Measurements from ENCODE around the gene MALT1.
"Not testable (repeated sequence)": the region's sequence is repeated elsewhere in the genome, so short reads cannot be mapped to it uniquely, and the experiment has no call there.

MALT1 gene, protein sequence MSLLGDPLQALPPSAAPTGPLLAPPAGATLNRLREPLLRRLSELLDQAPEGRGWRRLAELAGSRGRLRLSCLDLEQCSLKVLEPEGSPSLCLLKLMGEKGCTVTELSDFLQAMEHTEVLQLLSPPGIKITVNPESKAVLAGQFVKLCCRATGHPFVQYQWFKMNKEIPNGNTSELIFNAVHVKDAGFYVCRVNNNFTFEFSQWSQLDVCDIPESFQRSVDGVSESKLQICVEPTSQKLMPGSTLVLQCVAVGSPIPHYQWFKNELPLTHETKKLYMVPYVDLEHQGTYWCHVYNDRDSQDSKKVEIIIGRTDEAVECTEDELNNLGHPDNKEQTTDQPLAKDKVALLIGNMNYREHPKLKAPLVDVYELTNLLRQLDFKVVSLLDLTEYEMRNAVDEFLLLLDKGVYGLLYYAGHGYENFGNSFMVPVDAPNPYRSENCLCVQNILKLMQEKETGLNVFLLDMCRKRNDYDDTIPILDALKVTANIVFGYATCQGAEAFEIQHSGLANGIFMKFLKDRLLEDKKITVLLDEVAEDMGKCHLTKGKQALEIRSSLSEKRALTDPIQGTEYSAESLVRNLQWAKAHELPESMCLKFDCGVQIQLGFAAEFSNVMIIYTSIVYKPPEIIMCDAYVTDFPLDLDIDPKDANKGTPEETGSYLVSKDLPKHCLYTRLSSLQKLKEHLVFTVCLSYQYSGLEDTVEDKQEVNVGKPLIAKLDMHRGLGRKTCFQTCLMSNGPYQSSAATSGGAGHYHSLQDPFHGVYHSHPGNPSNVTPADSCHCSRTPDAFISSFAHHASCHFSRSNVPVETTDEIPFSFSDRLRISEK

DNA sequence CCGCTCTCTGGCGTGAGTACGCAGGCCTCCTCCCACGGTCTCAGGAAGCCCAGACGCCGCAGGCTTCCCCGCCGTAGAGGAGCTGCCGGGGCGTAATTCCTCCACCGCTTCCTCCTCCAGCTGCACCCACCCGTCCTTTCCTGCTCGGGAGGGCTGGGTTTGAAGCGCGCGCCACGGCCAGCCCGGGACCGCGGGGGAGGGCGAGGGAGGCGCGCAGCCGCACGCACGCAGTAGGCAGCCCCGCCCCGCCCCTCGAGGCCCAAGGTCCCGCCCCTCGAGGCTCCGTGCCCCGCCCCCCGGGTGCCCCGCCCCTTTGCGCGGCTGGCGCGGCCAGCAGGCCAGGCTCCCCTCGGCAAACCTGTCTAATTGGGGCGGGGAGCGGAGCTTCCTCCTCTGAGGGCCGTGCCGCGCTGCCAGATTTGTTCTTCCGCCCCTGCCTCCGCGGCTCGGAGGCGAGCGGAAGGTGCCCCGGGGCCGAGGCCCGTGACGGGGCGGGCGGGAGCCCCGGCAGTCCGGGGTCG is at the start of gene MALT1:
Gene MALT1 (plus strand): TSS at position 355 of the 521 bp plus-strand sequence. CDS start 179 bp downstream, outside the sequence.
- DNase-seq (ENCODE audit: low read depth, low spot score) = peak; percentile 52
- H3K27ac ChIP-seq = peak within 1 kb of the TSS; percentile 95

DNA sequence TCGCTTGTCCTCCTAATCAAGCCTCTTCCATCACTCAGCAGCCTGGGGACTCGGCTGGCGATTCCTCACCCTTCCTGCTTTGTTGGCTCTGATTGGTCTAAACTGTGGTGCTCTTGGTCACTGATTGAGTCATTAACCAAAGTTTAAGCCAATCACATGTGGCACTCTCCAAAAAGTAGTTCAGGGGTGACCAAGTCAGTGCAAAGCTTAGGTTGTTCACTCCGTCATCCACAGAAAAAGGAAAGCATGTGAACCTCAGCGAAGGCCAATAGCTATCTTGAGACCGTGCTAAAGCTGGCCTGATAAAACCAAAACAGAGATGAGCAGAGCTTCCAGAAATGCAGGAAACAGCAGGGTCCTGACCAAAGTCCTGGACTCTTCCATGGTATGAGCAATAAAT is 47.3 kb upstream of the MALT1 start:
- no peak overlapping the region for H3K27ac ChIP-seq
- no peak for DNase-seq (ENCODE audit: low read depth, low spot score)

DNA sequence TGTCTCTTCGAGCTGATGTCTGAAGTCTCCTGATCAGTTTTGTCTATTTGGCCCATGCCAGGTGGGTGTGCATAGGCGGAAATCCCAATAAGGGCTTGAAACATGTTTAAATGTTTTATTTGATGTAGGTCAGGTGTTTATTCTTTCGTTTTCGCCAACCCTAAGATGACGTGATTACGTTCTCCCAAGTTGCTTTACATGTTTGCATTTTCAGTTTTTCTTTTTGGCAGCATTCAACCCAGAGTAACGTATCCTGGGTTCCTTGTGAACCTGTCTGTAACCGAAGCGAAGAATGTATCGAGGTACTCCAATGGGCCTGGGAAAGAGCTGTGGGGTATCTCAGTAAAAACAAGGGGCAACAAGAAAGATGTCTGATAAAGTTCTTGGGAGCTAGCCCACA is 45.4 kb upstream of the MALT1 start:
- no peak overlapping the region for H3K27ac ChIP-seq
- no peak for DNase-seq (ENCODE audit: low read depth, low spot score)

DNA sequence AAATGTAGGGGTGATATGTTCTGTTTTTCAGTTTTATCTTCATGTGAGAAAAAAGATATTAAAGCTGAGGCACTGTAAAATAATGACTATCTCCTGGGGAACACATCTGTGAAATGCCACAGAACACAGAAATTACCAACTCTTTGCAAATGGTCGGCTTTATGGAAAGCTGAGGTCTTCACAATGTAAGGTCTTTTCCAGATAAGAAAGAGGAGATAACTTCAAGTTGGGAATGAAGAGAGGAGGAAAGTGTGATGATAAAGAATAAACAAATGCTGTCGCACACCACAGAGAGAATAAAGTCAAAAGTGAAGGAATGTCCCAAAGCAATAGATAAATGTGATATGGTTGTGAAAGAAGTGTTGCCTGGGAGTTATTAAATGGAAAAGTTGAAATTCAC is 41.2 kb upstream of the MALT1 start:
- DNase-seq (ENCODE audit: low read depth, low spot score) = no peak
- no peak overlapping the region for H3K27ac ChIP-seq

DNA sequence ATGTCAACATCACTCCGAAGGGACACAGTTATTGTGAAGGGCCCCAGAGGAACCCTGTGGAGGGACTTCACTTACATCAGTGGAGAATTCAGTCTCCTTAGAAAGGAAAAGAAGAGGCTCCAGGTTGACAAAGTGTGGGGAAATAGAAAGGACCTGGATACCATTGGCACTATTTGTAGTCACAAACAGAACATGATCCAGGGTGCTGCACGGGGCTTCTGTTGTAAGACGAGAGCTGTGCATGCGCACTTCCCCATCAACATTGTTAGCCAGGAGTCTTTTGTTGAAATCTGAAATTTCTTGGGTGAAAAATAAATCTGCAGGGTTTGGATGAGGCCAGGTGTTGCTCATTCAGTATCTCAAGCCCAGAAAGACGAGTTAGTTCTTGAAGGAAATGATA is 40.0 kb upstream of the MALT1 start:
- no peak overlapping the region for H3K27ac ChIP-seq
- DNase-seq (ENCODE audit: low read depth, low spot score) = no peak

DNA sequence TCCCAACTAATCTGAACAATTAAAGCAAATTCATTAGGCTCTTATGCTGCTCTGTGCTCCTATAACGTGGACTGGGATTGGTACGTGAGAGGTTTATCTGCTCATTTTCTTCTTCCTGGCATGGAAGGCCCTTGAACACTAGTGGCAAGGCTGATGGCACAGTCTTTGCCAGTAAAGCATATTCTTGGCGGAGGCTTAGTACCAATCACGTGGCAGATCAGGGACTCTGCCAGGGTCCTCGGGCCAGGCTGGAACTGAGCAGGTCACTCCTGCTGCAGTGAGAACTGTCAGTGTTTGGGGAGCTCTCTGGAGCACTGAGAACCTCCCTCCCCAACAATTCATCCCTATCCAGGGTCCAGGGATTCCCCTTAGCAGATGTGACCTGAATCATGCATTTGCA is 38.7 kb upstream of the MALT1 start:
- no peak for DNase-seq (ENCODE audit: low read depth, low spot score)
- H3K27ac ChIP-seq = no peak overlapping the region

DNA sequence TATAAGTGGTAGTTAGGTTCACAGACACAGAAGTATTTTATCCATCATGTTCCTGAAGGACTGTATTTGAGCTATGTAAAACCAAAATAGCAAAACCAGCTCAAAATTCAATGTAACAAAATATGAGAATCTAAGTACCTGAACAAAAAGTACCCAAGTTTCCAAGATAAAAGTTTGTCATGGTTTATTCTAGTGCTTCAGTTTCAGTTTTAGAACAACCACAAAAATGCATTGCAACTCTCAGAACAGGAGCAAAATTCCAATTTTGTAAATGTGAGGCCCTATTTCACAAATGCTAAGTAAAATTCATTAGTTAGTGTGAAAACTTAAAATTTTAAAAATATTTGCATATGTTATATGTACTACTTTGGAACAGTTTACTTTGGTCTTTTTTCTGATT is 37.4 kb upstream of the MALT1 start:
- no peak for DNase-seq (ENCODE audit: low read depth, low spot score)
- H3K27ac ChIP-seq = no peak overlapping the region

DNA sequence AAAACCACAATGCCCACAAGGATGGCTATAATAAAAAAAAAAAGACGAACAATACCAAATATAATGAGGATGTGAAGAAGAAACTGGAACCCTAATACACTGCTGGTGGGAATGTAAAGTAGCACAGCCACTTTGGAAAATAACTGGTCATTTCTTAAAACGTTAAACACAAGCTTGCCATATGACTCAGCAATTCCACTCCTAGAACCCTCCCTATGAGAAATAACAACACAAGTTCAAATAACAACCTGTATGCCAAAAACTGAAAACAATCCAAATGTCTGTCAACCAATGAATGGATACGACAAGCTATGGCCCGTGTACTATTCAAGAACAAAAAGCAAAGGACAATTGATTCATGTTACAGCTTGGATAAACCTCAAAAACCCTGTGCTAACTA is 35.4 kb upstream of the MALT1 start:
- peak; percentile 58 for DNase-seq (ENCODE audit: low read depth, low spot score)
- H3K27ac ChIP-seq = no peak overlapping the region

DNA sequence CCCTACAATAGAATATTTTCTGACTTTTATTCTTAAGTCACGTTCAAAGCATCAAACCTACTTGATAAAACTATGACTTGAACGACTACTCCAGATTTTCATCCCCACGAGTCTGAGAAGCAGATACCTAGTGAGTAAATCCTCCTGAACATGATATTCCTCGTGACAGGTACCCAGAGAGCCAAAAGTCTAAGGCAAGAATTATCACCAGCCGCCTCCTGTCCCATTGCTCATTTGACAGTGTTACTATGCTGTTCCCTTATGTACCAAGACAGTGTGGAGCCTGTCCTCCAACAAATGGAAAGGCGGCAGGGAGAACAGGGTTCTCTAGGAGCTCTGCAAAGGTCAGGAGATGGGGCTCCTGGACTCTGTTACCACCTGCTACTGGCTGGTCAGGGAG is 34.1 kb upstream of the MALT1 start:
- H3K27ac ChIP-seq = no peak overlapping the region
- DNase-seq (ENCODE audit: low read depth, low spot score) = no peak

DNA sequence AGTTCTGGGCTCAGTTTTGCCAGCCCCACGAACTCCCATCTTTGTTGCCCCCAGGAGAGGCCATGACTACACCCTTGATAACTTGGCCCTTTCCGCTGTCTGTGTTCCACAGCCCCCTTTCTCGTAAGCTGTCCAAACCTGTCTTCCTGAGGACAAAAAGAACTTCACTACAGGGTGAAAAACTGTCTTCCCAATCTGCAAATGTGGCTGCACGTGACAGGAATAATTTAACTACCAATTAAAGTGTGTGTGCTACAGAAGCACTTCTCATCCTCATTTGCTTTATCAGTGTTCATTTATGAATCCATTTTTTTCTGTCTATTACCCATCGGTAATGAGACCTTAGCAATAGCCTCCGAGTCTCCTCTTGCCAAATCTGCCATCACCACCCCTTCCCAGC is 33.3 kb upstream of the MALT1 start:
- H3K27ac ChIP-seq = no peak overlapping the region
- no peak for DNase-seq (ENCODE audit: low read depth, low spot score)

DNA sequence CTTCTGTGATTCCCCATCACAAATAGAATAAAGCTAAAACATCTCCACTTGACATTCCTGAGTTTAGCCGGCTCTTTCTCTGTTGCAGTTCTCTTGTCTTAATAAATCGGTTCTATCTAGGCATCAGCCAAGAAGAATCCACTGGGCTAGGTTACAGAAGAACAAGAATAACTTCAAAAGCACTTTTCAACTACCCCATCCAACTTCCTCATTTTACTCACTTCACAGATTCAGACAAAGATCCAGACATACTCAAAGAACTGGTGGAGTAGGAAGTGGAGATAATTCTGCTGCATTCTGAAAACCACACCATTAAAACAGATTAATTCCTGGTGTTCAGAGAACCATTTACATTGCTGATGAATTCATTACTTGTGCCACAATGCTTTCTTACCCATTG is 32.8 kb upstream of the MALT1 start:
- no peak for DNase-seq (ENCODE audit: low read depth, low spot score)
- no peak overlapping the region for H3K27ac ChIP-seq

DNA sequence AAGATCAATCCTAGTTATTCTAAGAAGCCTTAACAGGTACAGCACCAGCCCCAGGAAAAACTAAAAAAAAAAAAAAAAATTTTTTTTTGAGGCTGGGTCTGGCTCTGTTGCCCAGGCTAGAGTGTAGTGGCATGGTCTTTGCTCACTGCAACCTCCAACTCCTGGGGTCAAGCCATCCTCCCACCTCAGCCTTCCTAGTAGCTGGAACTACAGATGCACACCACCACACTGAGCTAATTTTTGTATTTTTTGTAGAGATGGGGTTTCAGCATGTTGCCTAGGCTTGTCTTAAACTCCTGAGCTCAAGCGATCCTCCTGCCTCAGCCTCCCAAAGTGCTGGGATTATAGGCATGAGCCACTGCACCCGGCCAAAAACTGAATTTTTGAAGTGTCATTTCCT is 32.0 kb upstream of the MALT1 start:
- DNase-seq (ENCODE audit: low read depth, low spot score) = no peak
- H3K27ac ChIP-seq = peak overlapping the region; percentile 50

DNA sequence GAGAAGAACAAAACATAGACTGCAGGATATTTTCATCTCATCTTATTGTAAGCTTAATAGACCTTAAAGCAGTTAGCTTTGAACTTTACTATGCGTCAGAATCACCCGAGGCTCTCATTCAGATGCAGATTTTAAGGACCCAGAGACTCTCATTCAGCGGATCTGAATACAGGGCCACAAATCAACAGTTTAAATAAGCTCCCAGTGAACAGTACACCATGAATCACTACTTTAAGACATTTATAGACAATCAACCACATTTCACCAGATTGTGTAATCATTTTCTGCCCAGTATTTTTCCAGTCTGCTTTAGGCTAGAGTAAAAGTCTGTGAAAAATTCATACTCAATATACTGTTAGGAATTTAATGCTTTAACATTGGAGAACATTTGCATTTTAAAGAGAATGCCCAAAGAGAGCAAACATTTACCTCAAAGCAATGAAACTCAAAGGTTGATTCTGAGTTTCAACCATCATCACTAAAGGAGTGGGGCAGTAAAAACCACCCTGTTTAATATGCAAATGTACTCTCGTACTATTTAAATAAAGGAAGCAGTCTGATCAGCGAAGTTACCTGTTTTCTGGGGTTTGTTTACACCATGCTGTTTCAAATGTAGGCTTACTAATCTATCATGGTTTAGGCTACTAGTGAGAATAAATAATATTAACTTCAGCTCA is 31.4 kb upstream of the MALT1 start:
- peak overlapping the region; percentile 50 for H3K27ac ChIP-seq
- DNase-seq (ENCODE audit: low read depth, low spot score) = peak; percentile 53

DNA sequence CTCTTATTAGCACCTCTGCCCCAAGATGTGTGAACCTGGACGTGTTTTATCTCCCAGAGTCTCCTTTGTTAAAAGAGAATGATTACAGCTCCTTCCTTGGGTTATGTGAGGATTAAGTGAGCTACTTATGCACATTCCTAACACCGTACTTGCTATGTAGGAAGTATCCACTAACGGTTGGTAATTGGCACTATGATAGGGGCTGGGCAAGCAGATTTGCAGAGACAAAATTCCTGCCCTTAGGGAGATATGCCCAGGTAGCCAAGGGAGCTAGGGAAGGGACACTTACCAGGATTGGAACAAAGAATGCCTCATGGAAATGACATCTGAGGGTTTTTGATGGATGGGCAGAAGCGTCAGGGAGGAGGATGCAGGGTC is 30.8 kb upstream of the MALT1 start:
- H3K27ac ChIP-seq = peak overlapping the region; percentile 50
- no peak for DNase-seq (ENCODE audit: low read depth, low spot score)

DNA sequence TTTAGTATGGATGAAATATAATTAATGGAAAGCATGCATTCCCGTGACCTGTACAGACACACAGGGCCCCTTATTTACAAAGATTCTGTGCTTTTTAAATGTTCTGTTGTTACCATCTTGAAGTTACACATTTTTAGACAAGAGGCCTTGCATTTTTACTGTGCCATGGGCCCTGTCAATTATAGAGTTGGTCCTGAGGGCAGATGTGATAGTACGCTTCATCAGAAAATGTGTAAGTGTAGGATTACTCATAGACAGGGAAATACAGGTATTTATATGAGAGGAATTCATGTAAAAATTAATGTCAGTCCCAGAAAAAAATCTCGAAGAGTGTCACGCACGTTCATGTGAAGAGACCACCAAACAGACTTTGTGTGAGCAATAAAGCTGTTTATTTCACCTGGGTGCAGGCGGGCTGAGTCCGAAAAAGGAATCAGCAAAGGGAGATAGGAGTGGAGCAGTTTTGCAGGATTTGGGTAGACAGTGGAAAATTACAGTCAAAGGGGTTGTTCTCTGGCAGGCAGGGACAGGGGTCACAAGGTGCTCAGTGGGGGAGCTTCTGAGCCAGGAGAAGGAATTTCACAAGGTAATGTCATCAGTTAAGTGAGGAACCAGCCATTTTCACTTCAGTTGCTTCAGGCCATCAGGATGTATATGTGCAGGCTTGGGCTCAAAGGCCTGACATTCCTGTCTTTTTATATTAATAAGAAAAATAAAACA is 30.2 kb upstream of the MALT1 start:
- no peak overlapping the region for H3K27ac ChIP-seq

DNA sequence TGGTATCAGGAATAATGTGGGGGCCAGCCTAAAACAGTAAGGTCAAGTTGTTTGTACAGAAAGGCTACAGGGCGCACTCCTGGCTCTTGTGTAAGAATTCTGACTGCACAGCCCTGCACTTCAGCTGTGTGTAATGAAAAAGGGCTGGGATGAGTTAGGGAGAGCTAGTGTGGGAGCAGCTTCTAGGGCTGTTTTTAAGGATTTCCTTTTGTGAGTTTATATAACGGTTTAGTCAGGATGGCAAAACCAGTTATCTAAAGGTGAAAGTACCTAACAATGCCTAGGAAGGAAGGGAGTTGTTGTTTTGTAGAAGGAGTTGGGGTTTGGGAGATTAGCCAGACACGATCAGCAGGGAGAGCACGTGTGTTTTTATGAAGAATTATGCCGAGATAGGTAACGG is 27.7 kb upstream of the MALT1 start:
- not testable (repeated sequence) for DNase-seq (ENCODE audit: low read depth, low spot score); H3K27ac ChIP-seq

More for the DNA sequence above, 30.2 kb upstream of the MALT1 start:
- DNase-seq (ENCODE audit: low read depth, low spot score) = no peak

DNA sequence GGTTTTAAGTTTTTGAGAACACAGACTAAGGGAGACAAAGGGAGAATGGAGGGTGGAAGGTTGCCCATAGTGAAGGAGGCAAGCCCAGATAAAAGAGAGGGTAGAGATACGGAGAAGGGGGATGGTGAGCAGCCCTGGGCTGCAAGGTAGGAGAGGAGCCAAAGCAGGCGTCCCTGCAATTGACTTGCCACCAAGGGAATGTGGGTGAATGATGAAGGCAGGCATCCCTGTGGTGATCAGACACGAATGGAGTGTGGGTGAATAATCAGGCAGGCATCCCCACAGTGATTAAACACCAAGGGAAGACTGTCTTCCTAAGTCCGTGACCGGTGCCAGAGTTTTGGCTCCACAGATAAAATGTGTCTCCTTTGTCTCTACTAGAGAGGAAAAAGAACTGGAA is 25.9 kb upstream of the MALT1 start:
- no peak for DNase-seq (ENCODE audit: low read depth, low spot score)
- no peak overlapping the region for H3K27ac ChIP-seq

DNA sequence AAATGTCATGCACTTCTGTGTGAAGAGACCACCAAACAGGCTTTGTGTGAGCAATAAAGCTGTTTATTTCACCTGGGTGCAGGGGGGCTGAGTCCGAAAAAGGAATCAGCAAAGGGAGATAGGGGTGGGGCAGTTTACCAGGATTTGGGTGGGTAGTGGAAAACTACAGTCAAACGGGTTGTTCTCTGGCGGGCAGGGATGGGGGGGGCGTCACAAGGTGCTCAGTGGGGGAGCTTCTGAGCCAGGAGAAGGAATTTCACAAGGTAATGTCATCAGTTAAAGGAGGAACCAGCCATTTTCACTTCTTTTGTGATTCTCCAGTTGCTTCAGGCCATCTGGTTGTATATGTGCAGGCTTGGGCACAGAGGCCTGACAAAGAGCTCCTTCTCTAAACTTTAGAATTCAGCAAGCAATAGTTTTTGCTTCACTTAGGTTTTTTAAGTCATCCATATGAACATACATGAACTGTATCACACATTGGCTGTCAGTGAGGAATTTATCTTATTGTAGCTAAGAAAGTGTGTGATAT is 24.9 kb upstream of the MALT1 start:
- no peak overlapping the region for H3K27ac ChIP-seq
- DNase-seq (ENCODE audit: low read depth, low spot score) = no peak

DNA sequence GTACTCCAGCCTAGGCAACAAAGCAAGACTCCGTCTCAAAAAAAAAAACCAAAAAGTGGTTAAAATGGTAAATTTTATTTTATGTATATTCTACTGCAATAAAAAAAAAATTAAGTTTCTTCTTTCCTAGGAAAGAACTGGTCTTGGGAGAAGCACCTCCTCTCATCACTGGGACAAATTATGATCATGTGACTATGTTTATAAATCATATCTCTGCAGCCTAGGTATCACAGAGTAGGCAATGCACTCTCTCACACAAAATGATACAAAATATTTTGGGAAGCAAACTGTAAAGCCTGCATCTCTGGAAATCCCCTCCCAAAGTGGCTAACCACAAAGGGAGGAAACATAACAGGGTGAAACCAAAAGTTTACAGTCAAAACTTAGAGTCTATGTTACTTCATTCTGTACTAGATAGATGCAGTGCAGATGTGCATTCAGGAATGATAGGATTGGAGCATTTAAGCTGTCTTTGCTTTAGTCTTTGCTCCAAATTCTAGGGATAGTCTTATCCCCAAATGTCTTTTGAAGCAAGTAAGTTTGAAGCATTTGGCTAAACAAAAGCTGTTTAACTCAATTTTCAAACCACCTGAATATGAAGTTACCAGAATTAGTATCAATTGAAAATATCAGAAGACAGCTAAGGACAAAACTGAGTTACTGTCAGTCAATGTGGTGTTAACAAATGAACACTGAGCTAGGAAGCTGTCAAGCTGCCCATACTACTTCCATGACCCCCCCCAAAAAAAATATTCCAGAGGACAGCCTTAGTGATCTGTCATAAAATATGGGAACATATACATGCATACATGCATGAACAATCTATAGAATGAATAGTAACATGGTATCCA is 21.1 kb upstream of the MALT1 start:
- no peak overlapping the region for H3K27ac ChIP-seq
- DNase-seq (ENCODE audit: low read depth, low spot score) = no peak
